UCSD-AML1 (cell line): Measurements from ENCODE around the gene CD44.
A peak's percentile ranks its signal among the peaks of the same experiment; 100 is the strongest.

Source experiments
- DNase-seq: peaks from one replicate; lab custom pipeline; 2025; ENCODE audit not compliant: unreplicated experiment; lab: John Stamatoyannopoulos, UW

CD44 gene

GRCh38 chr11:35234460-35235156, 95.6 kb downstream of the CD44 start:
- DNase-seq: no peak

- DNase-seq: no peak
Observed at GRCh38 chr11:35235157-35235468, 96.1 kb downstream of the CD44 start.

- no peak for DNase-seq
Observed at GRCh38 chr11:35235498-35235897, 96.5 kb downstream of the CD44 start.

- no peak for DNase-seq
Observed at GRCh38 chr11:35235936-35236666, 97.1 kb downstream of the CD44 start.

GRCh38 chr11:35236667-35237003, 97.7 kb downstream of the CD44 start:
- DNase-seq: peak; percentile 36

GRCh38 chr11:35237351-35237750, 98.4 kb downstream of the CD44 start:
- no peak for DNase-seq

GRCh38 chr11:35237860-35238715, 99.1 kb downstream of the CD44 start:
- DNase-seq: peak; percentile 35

GRCh38 chr11:35238882-35239281, 99.9 kb downstream of the CD44 start:
- DNase-seq: no peak

GRCh38 chr11:35239471-35240075, 100.6 kb downstream of the CD44 start:
- DNase-seq: no peak

- no peak for DNase-seq
Observed at GRCh38 chr11:35241083-35241482, 102.1 kb downstream of the CD44 start.

- no peak for DNase-seq
Observed at GRCh38 chr11:35241531-35241930, 102.6 kb downstream of the CD44 start.

- no peak for DNase-seq
Observed at GRCh38 chr11:35242412-35243242, 103.7 kb downstream of the CD44 start.

- no peak for DNase-seq
Observed at GRCh38 chr11:35243774-35244173, 104.8 kb downstream of the CD44 start.

GRCh38 chr11:35245056-35245455, 106.1 kb downstream of the CD44 start:
- no peak for DNase-seq

- no peak for DNase-seq
Observed at GRCh38 chr11:35245786-35246185, 106.8 kb downstream of the CD44 start.

GRCh38 chr11:35246745-35247144, 107.8 kb downstream of the CD44 start:
- DNase-seq: no peak

GRCh38 chr11:35247428-35247827, 108.5 kb downstream of the CD44 start:
- no peak for DNase-seq

GRCh38 chr11:35247863-35248262, 108.9 kb downstream of the CD44 start:
- DNase-seq: no peak

GRCh38 chr11:35248558-35249323, 109.8 kb downstream of the CD44 start:
- DNase-seq: no peak

GRCh38 chr11:35250192-35250591, 111.2 kb downstream of the CD44 start:
- DNase-seq: no peak
